ENCODE results near the gene CDK5RAP2.
"Not testable (repeated sequence)": the region's sequence is repeated elsewhere in the genome, so short reads cannot be mapped to it uniquely, and the experiment has no call there.

DNA sequence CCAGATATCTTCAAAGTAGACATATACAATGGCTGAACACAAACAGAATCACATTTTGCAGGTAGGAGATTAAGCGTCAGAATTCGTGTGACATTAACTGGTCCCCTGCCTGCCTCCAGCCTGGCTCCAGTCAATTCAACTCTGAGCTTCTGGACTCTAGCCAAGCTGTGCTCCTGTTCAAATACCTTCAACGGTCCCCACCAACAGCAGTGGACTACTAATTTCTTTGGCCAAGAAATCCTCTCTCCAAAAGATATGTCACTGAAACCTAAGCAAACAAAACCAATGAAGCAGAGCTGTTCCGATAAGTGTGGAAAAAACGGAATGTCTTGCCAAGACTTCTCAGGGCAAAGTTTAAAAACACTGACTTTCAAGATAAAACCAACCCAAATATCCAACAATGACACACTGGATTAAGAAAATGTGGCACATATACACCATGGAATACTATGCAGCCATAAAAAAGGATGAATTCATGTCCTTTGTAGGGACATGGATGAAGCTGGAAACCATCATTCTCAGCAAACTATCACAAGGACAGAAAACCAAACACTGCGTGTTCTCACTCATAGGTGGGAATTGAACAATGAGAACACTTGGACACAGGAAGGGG, 49.6 kb downstream of the CDK5RAP2 start:
- not testable (repeated sequence) for TF ChIP-seq CTCF (conservative IDR thresholded peaks at IDR 0.05 in 1 of 2, IDR thresholded peaks at IDR 0.05 in 1 of 2; ENCODE audit: extremely low read depth in 1 of 2, insufficient read depth in 1 of 2, low read depth in 1 of 2, low read length in 2 of 2); EZH2 (IDR thresholded peaks at IDR 0.05; ENCODE audit: borderline replicate concordance, low read length)
